ENCODE data around the gene OPRM1. TPM values are rescaled to one million over a fixed set of nuclear protein-coding genes. Genes with fewer than 3 reads are reported as not detected.
"Not testable (repeated sequence)": the region's sequence is repeated elsewhere in the genome, so short reads cannot be mapped to it uniquely, and the experiment has no call there.

OPRM1 gene
- total RNA-seq, 3 donors from 2014 or later = not detected

GRCh38 chr6:154169193-154169847, 130.3 kb downstream of the OPRM1 start:
- intact Hi-C loops (cut with DNase I; ENCODE audit: low total_unique reads) = no loop called here
- DNase-seq (ENCODE audit: low spot score in 2 of 2) = no peak
- H3K27ac ChIP-seq = no peak overlapping the region
- H3K9me3 ChIP-seq = peaks cover 0 to 4% of the 10 kb centered on the region in 2 donors
- no peaks in the 10 kb centered on the region for H3K36me3 ChIP-seq
- H3K27me3 ChIP-seq = no peaks in the 10 kb centered on the region
- no peaks in the 10 kb centered on the region for H3K4me1 ChIP-seq
- no peak overlapping the region for H3K4me3 ChIP-seq
- TF ChIP-seq POLR2A (IDR thresholded peaks at IDR 0.05) (no peak), POLR2AphosphoS5 (IDR thresholded peaks at IDR 0.05) (no peak)
- TF ChIP-seq, protein P1, sequence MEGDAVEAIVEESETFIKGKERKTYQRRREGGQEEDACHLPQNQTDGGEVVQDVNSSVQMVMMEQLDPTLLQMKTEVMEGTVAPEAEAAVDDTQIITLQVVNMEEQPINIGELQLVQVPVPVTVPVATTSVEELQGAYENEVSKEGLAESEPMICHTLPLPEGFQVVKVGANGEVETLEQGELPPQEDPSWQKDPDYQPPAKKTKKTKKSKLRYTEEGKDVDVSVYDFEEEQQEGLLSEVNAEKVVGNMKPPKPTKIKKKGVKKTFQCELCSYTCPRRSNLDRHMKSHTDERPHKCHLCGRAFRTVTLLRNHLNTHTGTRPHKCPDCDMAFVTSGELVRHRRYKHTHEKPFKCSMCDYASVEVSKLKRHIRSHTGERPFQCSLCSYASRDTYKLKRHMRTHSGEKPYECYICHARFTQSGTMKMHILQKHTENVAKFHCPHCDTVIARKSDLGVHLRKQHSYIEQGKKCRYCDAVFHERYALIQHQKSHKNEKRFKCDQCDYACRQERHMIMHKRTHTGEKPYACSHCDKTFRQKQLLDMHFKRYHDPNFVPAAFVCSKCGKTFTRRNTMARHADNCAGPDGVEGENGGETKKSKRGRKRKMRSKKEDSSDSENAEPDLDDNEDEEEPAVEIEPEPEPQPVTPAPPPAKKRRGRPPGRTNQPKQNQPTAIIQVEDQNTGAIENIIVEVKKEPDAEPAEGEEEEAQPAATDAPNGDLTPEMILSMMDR (IDR thresholded peaks at IDR 0.05) = no peak

GRCh38 chr6:154170106-154170505, 131.1 kb downstream of the OPRM1 start:
- H3K27ac ChIP-seq = no peak overlapping the region
- TF ChIP-seq, protein P1 (IDR thresholded peaks at IDR 0.05) = no peak
- TF ChIP-seq POLR2A (IDR thresholded peaks at IDR 0.05) (no peak), POLR2AphosphoS5 (IDR thresholded peaks at IDR 0.05) (no peak)
- H3K9me3 ChIP-seq = peaks cover 0 to 4% of the 10 kb centered on the region in 2 donors
- no peaks in the 10 kb centered on the region for H3K36me3 ChIP-seq
- H3K4me1 ChIP-seq = no peaks in the 10 kb centered on the region
- no peaks in the 10 kb centered on the region for H3K27me3 ChIP-seq
- no peak for DNase-seq (ENCODE audit: low spot score in 2 of 2)
- no peak overlapping the region for H3K4me3 ChIP-seq
- intact Hi-C loops (cut with DNase I; ENCODE audit: low total_unique reads) = no loop called here

GRCh38 chr6:154172393-154172792, 133.4 kb downstream of the OPRM1 start:
- H3K4me3 ChIP-seq; H3K27ac ChIP-seq; DNase-seq (ENCODE audit: low spot score in 2 of 2); H3K27me3 ChIP-seq; intact Hi-C loops (cut with DNase I; ENCODE audit: low total_unique reads); H3K9me3 ChIP-seq; H3K36me3 ChIP-seq; H3K4me1 ChIP-seq: not testable (repeated sequence)

DNA sequence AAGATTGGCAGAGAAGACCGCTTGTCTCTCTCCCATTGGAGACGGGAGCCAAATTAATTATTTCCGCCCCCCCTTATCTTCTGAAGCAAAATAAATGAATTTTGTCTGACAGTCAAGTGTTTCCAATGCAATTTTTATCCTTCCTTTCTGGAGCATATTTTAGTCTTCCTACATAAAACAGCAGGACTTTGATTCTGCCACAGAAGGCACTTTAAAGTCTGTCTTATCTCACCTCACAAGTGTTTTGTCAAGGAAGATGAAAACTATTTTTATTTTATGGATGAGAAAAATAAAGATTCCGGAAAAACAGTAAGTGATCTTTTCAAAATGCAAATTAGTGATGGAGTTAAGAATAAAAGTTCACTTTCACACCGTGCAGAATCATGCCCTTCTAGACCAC, 140.4 kb downstream of the OPRM1 start:
- DNase-seq (ENCODE audit: low spot score in 2 of 2) = no peak
- intact Hi-C loops (cut with DNase I; ENCODE audit: low total_unique reads) = no loop called here
- Histone ChIP-seq H3K4me1 (no peaks in the 10 kb centered on the region), H3K4me3 (no peak overlapping the region), H3K9me3 (peaks cover 0 to 7% of the 10 kb centered on the region in 2 donors), H3K27me3 (no peaks in the 10 kb centered on the region), H3K36me3 (no peaks in the 10 kb centered on the region), H3K27ac (no peak overlapping the region)
- TF ChIP-seq POLR2AphosphoS5 (IDR thresholded peaks at IDR 0.05) = no peak
- no peak for TF ChIP-seq POLR2A (IDR thresholded peaks at IDR 0.05)
- TF ChIP-seq, protein P1 (IDR thresholded peaks at IDR 0.05) = no peak

DNA sequence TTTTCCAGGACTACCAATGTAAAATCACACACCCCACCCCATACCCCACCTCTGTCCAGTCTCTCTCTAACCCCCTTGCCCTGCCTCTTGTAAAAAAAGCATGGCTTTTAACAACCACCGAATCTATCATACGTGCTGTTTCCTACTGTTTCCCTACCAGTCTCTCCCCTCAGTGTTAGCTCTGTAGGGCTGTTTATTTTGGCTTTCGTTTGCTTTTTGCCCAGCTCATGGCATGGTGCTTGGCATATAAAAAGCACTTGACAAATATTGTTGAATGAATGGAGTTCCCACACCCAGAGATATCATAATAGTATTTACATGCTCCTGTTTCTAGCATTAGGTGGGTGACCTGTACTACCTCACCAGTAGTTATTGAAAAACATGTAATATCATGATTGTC, 148.2 kb downstream of the OPRM1 start:
- Histone ChIP-seq H3K9me3 (no peaks in the 10 kb centered on the region), H3K27me3 (no peaks in the 10 kb centered on the region), H3K4me1 (no peaks in the 10 kb centered on the region), H3K4me3 (no peak overlapping the region), H3K27ac (no peak overlapping the region), H3K36me3 (no peaks in the 10 kb centered on the region)
- no peak for DNase-seq (ENCODE audit: low spot score in 2 of 2)
- intact Hi-C loops (cut with DNase I; ENCODE audit: low total_unique reads) = no loop called here
- TF ChIP-seq POLR2A (IDR thresholded peaks at IDR 0.05) (no peak), POLR2AphosphoS5 (IDR thresholded peaks at IDR 0.05) (no peak)
- TF ChIP-seq, protein P1 (IDR thresholded peaks at IDR 0.05) = no peak

Measured in breast epithelium (tissue), 4 donors.